KOPT-K1 (cell line): ENCODE measurements around the gene MDFI.
A peak's percentile ranks its signal among the peaks of the same experiment; 100 is the strongest.
"Not testable (repeated sequence)": the region's sequence is repeated elsewhere in the genome, so short reads cannot be mapped to it uniquely, and the experiment has no call there.

ENCODE experiments used
- H3K27ac ChIP-seq: fragments of 200-600 bp; sonication (generic); 2 replicates; pipeline ENCODE4 v1.5.1; 2016; ENCODE audit warnings: antibody characterized with exemption, mild to moderate bottlenecking, low read depth, low read length; ENCODE audit not compliant: poor library complexity, severe bottlenecking
- H3K36me3 ChIP-seq: fragments of 200-600 bp; sonication (generic); 2 replicates; pipeline ENCODE4 v1.5.1; 2017; ENCODE audit warnings: antibody characterized with exemption, mild to moderate bottlenecking, low read length, moderate library complexity; ENCODE audit not compliant: insufficient read depth
- H3K9me3 ChIP-seq: fragments of 200-600 bp; sonication (generic); 2 replicates; pipeline ENCODE4 v1.5.1; 2017; ENCODE audit warnings: antibody characterized with exemption, low read length, mild to moderate bottlenecking; ENCODE audit not compliant: insufficient read depth, poor library complexity, severe bottlenecking

Gene MDFI

GRCh38 chr6:41619193-41619592 lies 19.1 kb upstream of the MDFI start:
- H3K9me3 ChIP-seq, result peaks cover 22% of the 10 kb centered on the region
- H3K36me3 ChIP-seq, H3K27ac ChIP-seq: not testable (repeated sequence)

GRCh38 chr6:41621367-41621766 lies 16.9 kb upstream of the MDFI start:
- Histone ChIP-seq H3K36me3 (no peaks in the 10 kb centered on the region), H3K9me3 (peaks cover 22% of the 10 kb centered on the region), H3K27ac (no peak overlapping the region)

GRCh38 chr6:41621802-41622201 lies 16.5 kb upstream of the MDFI start:
- H3K9me3 ChIP-seq, result peaks cover 22% of the 10 kb centered on the region
- H3K36me3 ChIP-seq, result no peaks in the 10 kb centered on the region
- H3K27ac ChIP-seq, result peak overlapping the region; percentile 28

GRCh38 chr6:41622206-41622988 lies 15.9 kb upstream of the MDFI start:
- Histone ChIP-seq H3K9me3 (peaks cover 22% of the 10 kb centered on the region), H3K36me3 (no peaks in the 10 kb centered on the region), H3K27ac (peak overlapping the region; percentile 28)

- no peaks in the 10 kb centered on the region for H3K36me3 ChIP-seq
- H3K27ac ChIP-seq, result peak overlapping the region; percentile 89
- H3K9me3 ChIP-seq, result peaks cover 22% of the 10 kb centered on the region
Measured at GRCh38 chr6:41623330-41623729, 14.9 kb upstream of the MDFI start.

- Histone ChIP-seq H3K36me3 (no peaks in the 10 kb centered on the region), H3K27ac (peak overlapping the region; percentile 89), H3K9me3 (peaks cover 22% of the 10 kb centered on the region)
Measured at GRCh38 chr6:41624621-41625380, 13.5 kb upstream of the MDFI start.

- Histone ChIP-seq H3K27ac (peak overlapping the region; percentile 89), H3K36me3 (no peaks in the 10 kb centered on the region), H3K9me3 (peaks cover 22% of the 10 kb centered on the region)
Measured at GRCh38 chr6:41625442-41625841, 12.8 kb upstream of the MDFI start.

GRCh38 chr6:41626022-41626421 lies 12.2 kb upstream of the MDFI start:
- Histone ChIP-seq H3K36me3 (no peaks in the 10 kb centered on the region), H3K9me3 (peaks cover 17% of the 10 kb centered on the region), H3K27ac (peak overlapping the region; percentile 89)

GRCh38 chr6:41626917-41627316 lies 11.4 kb upstream of the MDFI start:
- Histone ChIP-seq H3K9me3 (peaks cover 8% of the 10 kb centered on the region), H3K27ac (peak overlapping the region; percentile 89), H3K36me3 (no peaks in the 10 kb centered on the region)

GRCh38 chr6:41629128-41629527 lies 9.1 kb upstream of the MDFI start:
- no peaks in the 10 kb centered on the region for H3K36me3 ChIP-seq
- no peaks in the 10 kb centered on the region for H3K9me3 ChIP-seq
- H3K27ac ChIP-seq, result no peak overlapping the region

- H3K9me3 ChIP-seq, result no peaks in the 10 kb centered on the region
- no peak overlapping the region for H3K27ac ChIP-seq
- H3K36me3 ChIP-seq, result no peaks in the 10 kb centered on the region
Measured at GRCh38 chr6:41630069-41630468, 8.2 kb upstream of the MDFI start.

- Histone ChIP-seq H3K36me3 (no peaks in the 10 kb centered on the region), H3K27ac (no peak overlapping the region), H3K9me3 (no peaks in the 10 kb centered on the region)
Measured at GRCh38 chr6:41630946-41631345, 7.3 kb upstream of the MDFI start.

GRCh38 chr6:41633056-41633634 lies 5.1 kb upstream of the MDFI start:
- Histone ChIP-seq H3K36me3 (no peaks in the 10 kb centered on the region), H3K27ac (no peak overlapping the region), H3K9me3 (no peaks in the 10 kb centered on the region)

GRCh38 chr6:41634657-41635056 lies 3.6 kb upstream of the MDFI start:
- Histone ChIP-seq H3K27ac (no peak overlapping the region), H3K9me3 (no peaks in the 10 kb centered on the region), H3K36me3 (no peaks in the 10 kb centered on the region)

- Histone ChIP-seq H3K27ac (peak overlapping the region; percentile 6), H3K36me3 (no peaks in the 10 kb centered on the region), H3K9me3 (no peaks in the 10 kb centered on the region)
Measured at GRCh38 chr6:41635365-41635764, 2.9 kb upstream of the MDFI start.
